ENCODE data around the gene AGAP6.
"Not testable (repeated sequence)": the region's sequence is repeated elsewhere in the genome, so short reads cannot be mapped to it uniquely, and the experiment has no call there.

DNA sequence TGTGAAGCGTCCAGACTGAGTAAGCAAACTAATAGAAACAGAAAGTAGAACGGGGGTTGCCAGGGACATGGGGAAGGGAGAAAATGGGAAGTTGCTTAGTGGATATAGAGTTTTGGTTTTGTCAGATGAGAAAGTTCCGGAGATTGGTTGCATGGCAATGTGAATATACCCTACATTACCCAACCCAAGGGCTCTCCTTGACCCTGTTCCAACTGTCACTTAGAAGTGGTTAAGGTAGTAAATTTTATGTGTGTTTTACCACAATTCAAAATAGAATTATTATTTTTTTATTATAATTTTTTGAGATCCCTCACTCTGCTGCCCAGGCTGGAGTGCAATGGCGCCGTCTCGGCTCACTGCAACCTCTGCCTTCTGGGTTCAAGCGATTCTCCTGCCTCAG is 25.8 kb downstream of the AGAP6 start:
- not testable (repeated sequence) for TF ChIP-seq JUNB (IDR thresholded peaks at IDR 0.05); POLR2A (IDR thresholded peaks at IDR 0.05; ENCODE audit: low read length); RAD21 (conservative IDR thresholded peaks at IDR 0.05 in 1 of 2, IDR thresholded peaks at IDR 0.05 in 1 of 2); RFX5 (IDR thresholded peaks at IDR 0.05); ZSCAN20 (CRISPR knock-in tag; IDR thresholded peaks at IDR 0.05); CHD2 (IDR thresholded peaks at IDR 0.05; ENCODE audit: low read length, partially characterized antibody); JUN (IDR thresholded peaks at IDR 0.05); NR3C1 (IDR thresholded peaks at IDR 0.05); MAFK (IDR thresholded peaks at IDR 0.05; ENCODE audit: partially characterized antibody); CBX2 (IDR thresholded peaks at IDR 0.05; ENCODE audit: borderline replicate concordance, low read depth); ZFP36 (IDR thresholded peaks at IDR 0.05; ENCODE audit: borderline replicate concordance, partially characterized antibody)
- TF ChIP-seq, protein P1, sequence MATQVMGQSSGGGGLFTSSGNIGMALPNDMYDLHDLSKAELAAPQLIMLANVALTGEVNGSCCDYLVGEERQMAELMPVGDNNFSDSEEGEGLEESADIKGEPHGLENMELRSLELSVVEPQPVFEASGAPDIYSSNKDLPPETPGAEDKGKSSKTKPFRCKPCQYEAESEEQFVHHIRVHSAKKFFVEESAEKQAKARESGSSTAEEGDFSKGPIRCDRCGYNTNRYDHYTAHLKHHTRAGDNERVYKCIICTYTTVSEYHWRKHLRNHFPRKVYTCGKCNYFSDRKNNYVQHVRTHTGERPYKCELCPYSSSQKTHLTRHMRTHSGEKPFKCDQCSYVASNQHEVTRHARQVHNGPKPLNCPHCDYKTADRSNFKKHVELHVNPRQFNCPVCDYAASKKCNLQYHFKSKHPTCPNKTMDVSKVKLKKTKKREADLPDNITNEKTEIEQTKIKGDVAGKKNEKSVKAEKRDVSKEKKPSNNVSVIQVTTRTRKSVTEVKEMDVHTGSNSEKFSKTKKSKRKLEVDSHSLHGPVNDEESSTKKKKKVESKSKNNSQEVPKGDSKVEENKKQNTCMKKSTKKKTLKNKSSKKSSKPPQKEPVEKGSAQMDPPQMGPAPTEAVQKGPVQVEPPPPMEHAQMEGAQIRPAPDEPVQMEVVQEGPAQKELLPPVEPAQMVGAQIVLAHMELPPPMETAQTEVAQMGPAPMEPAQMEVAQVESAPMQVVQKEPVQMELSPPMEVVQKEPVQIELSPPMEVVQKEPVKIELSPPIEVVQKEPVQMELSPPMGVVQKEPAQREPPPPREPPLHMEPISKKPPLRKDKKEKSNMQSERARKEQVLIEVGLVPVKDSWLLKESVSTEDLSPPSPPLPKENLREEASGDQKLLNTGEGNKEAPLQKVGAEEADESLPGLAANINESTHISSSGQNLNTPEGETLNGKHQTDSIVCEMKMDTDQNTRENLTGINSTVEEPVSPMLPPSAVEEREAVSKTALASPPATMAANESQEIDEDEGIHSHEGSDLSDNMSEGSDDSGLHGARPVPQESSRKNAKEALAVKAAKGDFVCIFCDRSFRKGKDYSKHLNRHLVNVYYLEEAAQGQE (IDR thresholded peaks at IDR 0.05), result not testable (repeated sequence)
- TF ChIP-seq, protein P2, sequence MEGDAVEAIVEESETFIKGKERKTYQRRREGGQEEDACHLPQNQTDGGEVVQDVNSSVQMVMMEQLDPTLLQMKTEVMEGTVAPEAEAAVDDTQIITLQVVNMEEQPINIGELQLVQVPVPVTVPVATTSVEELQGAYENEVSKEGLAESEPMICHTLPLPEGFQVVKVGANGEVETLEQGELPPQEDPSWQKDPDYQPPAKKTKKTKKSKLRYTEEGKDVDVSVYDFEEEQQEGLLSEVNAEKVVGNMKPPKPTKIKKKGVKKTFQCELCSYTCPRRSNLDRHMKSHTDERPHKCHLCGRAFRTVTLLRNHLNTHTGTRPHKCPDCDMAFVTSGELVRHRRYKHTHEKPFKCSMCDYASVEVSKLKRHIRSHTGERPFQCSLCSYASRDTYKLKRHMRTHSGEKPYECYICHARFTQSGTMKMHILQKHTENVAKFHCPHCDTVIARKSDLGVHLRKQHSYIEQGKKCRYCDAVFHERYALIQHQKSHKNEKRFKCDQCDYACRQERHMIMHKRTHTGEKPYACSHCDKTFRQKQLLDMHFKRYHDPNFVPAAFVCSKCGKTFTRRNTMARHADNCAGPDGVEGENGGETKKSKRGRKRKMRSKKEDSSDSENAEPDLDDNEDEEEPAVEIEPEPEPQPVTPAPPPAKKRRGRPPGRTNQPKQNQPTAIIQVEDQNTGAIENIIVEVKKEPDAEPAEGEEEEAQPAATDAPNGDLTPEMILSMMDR (IDR thresholded peaks at IDR 0.05), result not testable (repeated sequence)
- TF ChIP-seq, protein P3, sequence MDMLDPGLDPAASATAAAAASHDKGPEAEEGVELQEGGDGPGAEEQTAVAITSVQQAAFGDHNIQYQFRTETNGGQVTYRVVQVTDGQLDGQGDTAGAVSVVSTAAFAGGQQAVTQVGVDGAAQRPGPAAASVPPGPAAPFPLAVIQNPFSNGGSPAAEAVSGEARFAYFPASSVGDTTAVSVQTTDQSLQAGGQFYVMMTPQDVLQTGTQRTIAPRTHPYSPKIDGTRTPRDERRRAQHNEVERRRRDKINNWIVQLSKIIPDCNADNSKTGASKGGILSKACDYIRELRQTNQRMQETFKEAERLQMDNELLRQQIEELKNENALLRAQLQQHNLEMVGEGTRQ (IDR thresholded peaks at IDR 0.05), result not testable (repeated sequence)

All from A549 (cell line).